GM19239 (cell line): Measurements from ENCODE around the gene SNX27.

Source experiments
- DNase-seq: peaks from one replicate; pipeline ENCODE4 v3.0.0; 2011; ENCODE audit warnings: low spot score; ENCODE audit not compliant: insufficient read length
- FAIRE-seq: peaks from 2 replicates; lab custom pipeline; 2011; peaks lifted over from hg19 to GRCh38; lab: Jason Lieb, UNC

SNX27 gene

DNA sequence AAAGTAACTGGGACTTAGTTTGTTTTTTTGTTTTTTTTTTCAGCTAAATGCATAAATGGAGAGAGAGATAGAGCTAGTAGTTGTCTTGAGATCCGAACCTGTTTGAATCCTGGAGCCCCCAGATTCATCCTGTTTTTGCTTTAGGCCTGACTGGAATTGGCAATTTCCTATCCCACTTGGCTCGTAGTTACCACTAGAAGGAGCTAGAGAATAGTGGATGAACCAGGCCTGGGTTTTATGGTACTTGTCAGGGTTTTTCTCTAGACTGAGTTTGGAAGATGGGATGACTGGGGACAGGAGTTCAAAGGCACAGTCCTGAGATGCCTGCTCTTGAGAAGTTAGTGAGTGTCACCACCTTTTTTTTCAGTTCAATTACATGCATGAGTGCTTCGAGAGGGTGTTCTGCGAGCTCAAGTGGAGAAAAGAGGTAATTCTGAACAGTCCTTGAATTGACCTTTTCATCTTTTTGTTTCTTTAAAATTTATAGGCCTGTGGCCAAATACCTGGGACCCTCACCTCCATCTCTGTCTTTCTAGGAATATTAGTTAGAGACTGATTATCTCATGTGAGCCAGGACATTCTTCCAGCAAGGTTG is 81.3 kb downstream of the SNX27 start:
- FAIRE-seq (no peak), DNase-seq (no peak)

DNA sequence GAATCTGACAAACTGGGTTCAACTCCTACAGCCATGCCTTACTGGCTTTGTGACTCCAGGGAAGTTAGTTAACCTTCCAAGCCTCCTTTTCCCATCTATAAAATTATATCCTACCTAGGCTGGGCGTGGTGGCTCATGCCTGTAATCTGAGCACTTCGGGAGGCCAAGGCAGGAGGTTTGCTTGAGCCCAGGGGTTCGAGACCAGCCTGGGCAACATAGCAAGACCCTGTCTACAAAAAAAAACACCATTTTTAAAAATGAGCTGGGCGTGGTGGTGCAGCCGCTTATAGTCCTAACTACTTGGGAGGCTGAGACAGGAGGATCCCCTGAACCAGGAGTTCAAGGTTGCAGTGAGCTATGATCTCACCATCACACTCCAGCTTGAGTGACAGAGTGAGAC is 89.7 kb downstream of the SNX27 start:
- no peak for FAIRE-seq
- no peak for DNase-seq

DNA sequence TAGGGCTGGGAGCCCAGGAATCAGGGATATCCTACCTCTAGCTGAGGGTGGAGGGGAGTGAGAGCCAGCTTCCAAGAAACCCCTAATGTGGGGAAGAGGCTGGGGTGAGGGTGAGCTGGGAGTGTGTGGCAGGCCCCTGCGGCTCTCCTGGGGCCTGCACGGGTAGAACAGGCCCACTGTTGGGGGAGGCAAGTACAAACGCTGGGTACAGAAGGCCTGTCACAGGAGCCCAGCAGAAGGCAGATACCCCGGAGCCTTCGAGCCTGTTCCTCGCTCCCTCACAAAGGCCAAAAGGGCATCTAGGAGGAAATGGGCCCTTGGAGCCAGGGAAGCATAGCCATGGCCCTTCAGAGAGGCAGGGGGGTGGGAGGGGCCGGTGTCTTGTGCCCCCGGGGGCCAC is 91.1 kb downstream of the SNX27 start:
- DNase-seq (no peak), FAIRE-seq (no peak)

DNA sequence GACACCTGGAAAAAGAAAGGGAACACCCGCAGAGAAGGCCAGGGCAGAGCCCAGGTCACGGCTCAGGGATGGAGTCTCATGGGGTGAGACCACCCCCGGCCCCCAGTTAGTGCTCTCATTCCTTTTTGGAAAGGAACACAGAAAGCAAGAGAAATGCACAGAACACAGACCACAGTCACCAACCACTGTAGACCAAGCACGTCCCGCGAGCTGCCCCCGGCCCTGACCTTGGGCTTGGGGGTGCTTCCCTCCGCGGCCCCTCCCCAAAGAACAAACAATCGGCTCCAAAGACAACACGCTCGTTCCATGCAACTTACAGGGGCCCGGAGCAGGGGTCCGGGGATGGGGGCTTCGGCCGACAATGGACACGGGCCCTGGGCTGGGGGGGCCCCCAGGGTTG is 92.0 kb downstream of the SNX27 start:
- no peak for DNase-seq
- no peak for FAIRE-seq

DNA sequence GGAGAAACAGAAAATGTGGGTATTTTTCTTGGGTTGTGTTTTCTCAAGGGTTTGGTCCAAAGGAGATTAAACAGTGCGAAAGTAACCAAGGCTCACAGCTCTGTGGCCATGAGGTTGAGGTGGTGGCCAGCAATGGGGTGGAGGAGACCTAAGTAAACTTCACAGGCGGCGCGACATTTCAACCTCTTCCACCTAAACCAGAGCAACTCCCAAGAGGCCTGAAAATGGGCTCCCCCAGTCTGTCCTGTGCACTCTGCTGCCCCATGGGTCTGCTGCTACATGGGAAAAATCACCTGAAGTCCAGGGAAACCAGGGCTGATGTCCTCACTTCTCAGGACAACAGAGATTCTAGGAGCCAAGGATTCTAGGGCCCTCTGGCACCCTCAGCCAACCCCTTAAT is 92.4 kb downstream of the SNX27 start:
- DNase-seq (no peak), FAIRE-seq (no peak)

DNA sequence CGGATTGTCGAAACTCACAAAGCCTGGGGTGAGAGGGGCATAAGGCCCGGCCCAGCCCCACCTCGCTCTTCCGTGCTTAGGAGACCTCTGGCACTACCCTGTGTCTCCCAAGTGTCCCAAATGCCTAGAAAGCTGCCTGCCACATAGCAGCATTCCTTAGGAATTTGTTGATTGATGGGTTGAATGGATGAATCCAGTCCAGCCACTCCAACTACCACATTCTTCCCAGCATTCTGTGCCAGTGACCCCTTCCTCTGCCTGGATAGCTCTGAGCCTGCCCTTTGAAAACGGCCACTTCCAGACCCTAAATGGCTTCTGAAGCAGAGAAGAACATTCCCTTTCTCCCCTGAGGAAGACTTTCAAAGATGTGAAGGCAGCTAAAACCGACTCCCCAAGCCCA is 93.3 kb downstream of the SNX27 start:
- no peak for DNase-seq
- no peak for FAIRE-seq

DNA sequence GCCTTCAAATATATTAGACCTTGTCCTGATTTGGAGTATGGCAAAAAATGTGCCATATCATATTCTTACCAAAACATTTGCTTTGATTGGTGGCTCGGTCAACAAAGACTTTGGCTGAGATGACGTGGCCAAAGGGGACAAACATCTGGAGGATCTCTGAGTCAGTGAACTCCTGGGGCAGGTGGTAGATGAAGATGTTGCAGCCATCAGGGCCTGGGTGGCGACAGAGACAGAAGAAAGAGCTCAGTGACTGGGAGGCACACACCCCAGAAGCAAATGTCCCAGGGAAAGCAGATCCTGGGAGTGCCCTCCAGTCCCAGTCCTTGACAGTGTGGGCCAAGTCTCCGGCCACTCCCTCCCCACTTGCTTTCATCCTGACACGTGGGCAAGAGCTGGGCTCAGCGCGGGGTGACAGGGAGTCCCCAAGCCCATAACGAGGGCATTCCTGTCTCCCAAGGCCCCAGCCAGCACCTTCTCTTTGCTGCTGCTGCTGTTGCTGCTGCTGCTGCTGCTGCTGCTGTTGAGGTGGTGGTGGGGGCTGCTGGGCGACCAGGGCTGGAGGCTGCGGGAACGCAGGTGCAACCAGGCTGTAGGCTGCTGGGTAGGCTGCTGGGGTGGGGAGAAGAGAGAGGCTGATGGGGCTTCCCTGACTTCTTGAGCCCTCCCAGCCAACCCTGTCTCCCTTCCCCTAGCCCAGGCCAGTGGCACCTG is 94.1 kb downstream of the SNX27 start:
- FAIRE-seq = no peak
- DNase-seq = no peak

DNA sequence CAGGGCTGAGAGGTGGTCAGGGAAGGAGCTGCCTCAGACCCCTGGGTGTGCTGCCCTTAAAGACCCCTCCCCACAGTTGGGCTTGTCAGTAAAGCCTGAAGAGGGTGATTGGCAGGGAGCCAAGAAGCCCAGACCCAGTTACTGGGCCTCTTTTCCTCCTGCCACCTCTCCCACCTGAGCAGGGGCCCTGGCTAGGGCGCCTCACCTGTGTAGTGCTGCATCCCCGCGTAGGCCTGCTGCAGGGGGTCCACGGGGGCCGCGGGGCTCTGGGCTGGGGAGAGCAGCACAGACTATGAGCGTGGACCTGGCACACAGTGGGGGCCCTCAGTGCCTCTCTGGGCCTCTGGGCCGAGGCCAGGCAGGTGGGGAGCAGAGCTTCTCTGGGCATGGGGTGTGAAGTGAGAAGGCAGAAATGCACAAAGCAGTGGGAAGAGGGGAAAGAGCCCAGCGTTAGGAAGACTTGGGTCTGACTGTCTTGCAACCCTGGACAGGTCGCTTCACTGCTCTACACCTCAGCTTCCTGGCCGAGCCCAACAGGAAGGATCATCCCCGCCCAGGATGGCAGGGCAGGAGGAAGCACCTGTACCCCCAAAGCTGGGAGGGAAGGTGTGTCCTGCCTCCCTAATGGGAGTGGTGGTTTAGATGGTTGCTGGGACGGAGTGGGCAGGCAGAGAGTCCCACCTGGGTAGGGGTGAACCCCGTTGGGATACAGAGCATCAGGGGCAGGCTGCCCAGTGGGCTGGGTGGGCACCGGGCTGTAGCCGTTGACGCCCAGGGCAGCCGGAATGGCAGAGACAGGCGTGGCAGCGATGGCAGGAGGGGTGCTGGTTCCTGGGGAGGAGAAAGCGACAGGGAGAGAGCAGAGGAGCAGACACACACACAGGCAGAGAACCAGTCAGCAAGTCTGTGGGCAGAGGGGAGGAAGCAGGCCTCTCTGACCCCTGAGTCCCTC is 94.9 kb downstream of the SNX27 start:
- no peak for FAIRE-seq
- no peak for DNase-seq

DNA sequence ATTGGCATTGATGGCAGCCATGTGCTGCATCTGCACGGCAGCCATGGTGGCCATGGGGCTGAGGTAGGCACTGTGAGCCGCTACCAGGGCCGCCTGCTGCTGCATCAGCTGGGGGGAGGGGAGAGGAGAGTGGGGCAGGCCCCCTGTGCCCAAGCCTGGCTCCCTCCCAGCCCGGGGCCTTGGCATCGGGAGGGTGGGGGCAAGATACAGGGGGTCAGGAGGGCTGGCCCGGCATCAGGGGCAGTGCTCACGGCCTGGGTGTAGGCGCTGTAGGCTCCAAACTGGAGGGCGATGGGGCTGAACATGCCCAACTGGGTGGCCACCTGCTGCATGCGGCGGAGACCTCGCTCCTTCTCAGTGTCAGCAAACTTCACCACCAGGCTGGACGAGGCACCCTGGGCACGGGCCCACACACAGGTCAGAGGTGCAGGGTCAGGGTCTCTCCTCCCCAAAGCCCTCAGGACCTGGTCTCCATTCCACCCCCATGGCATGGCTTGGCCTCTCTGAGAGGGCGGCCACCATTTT is 95.8 kb downstream of the SNX27 start:
- DNase-seq = no peak
- no peak for FAIRE-seq

DNA sequence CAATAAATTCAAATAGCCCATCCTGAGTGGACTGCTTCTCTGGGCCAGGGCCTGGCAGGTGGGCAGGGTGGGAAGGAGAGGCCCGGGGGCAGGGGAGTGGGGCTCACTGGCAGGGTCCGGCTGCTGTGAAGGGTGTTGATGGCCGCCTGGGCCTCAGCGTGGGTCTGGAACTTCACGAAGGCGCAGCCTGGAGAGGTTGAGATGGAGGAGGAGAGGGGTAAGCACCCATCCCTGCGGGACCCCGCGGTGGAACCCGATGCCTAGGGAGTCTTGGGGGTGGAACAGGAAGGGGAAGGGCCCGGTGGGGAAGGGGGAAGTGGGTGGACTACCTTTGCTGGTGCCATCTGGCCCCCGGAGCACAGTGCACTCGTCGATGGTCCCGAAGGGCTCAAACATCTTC is 97.0 kb downstream of the SNX27 start:
- no peak for DNase-seq
- no peak for FAIRE-seq

DNA sequence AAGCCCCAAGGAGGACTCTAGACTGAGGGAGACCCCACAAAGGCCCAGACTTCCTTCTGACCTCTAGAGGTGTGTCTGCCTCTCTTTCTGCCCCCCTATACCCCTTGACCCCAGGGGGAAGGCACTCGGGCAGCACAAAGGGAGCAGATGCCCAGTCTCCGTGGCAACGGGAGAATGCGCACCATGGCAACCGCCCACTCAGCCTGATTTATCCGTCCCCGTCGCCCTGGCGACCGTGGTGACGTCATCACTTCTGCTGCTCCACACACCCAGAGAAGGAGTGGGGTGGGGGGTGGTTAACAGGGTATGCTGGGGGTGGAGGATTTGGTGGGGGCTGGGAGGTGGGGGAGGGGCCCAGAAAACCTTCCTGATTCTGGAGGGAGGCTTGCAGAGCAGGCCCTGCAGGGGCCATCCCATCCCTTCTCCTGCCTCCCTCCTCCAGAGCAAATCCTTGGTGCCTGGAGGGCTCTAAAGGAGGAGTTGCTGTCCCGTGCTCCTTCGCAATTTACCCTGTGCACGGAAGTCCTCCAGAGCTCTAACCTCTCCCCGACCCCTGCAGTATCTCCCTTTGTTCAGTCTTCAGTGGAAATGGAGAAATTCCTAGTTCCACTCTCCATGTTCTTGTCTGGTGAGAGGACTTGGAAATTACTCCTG is 98.5 kb downstream of the SNX27 start:
- DNase-seq (no peak), FAIRE-seq (no peak)

DNA sequence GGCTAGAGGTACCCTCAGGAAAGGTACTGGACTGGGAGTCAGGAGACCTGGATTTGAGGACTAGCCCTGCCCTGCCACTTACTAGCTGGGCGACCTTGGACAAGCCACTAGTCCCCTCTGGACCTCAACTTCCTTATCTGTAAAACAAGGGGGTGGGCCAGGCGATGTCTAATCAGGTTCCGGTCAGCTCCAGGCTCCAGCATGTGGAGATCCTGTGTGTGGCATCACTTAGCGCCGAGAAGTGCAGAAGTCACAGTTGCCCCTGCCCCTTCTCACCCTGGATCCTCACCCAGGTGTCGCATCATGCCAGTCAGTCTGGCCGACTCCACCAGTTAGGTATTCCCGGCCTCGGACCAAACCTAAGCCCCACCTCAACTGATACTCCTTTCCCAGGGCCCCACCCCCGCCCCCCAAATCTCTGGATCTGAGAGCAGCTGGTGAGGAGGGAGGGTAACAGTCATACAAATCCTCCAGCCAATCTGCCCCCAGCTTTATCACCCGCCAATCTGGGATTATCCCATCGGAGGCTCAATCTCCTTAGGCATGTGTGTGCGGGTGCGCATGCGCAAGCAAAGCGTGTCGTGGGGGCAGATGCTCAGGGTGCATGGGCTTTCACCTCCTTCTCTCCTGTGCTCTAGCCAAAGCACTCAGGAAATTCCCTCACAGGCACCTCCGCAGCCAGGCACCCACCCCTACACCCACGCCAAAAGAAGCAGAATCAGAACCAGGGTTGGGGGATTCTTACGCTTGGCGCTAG is 99.4 kb downstream of the SNX27 start:
- no peak for FAIRE-seq

DNA sequence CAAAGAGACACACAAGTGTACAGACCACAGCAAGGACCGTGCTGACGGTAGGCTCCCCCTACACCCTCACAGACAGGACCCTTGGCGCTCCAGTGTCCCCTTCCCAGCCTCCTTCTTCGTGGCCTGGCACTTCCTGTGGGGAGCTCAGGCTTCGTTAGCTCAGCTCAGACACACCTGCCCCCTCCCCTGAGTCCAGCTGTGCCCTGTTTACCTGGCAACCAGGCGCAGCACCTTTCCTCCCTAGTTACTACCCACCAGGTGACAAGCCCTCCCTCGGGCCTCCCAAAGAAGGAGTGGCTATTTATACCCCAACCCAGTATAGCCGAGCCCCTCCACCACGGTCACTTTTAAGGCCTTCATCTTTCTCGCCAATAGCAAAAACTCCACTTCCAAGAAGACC is 100.1 kb downstream of the SNX27 start:
- no peak for FAIRE-seq
- DNase-seq = no peak

More for the DNA sequence above, 99.4 kb downstream of the SNX27 start:
- no peak for DNase-seq

DNA sequence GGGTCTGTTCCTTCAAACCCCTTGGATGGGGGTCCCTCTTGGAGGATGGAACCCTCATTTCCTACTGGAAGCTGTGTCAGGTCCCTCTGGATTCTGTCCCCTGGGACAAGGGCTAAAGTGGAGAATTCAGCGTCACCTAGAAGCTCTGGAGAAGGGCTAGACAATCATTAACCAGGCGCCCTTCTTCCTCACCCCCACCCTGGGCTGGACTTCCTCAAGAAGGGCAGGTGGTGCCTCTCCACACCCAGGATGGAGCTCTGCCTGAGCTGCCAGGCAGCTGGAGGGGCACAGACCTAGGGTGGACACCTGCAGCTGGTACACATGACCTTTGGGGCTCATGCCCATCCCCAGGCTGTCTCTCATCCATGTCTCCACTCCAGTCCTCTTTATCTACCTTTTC is 101.2 kb downstream of the SNX27 start:
- FAIRE-seq (no peak), DNase-seq (no peak)

DNA sequence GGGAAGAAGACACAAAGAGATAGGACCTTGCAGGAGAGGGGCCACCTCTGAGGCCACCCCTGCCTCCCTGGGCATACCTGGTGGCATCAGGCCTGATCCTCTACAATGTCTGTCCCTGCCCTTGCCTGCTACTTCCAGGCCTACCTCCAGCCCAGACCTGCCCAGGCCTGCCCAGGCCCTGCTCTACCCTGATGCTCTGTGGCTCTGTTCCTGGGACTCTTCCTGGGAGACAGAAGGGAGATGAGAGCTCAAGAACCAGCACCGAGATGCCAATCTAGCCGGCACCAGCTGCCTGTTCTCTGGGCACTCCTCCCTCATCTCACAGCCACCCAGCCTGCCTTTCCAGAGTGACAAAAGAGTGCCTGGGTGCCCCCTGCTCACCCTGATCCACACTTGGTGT is 102.0 kb downstream of the SNX27 start:
- FAIRE-seq (no peak), DNase-seq (no peak)

DNA sequence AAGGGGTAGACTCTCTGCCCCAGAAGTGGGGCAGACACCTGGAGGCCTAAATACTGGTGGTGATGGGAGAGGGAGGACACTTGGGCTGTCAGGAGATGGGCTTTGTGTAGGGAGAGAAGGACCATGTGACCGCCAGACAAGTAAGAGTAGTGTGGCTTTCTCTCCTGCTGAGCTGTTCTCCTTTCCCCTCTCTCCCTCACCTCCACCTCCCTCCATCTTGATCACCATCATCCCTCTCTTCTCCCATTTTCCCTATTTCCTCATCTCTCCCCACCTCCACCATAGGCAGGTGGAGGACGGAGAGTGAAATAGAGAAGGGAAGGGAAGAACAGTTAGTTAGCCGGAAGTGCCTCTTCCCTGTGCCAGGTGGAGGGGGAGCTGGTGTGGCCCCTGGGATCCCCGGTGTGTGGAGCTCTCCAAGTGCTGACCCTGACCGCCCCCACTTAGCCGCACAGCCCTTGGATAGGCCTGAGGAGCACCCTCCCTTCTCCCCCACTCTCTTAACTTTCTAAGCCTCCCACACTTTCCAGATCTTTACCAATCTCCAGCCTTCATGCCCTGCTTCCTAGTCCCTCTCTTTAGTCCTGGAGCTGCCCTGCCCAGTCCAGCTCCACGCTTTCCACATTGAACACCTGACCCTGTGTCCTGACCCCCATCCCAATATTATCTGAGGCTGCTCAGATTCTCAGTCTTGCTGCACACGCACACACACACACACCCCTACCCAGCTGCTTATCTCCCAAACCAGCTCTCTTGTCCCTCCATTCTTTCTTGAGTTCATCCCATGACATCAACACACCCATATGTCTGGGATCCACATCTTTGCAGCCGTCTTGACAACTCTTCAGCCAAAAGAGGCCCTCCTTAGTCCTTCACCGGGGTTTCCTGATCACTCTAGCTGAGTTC is 103.2 kb downstream of the SNX27 start:
- DNase-seq (no peak), FAIRE-seq (no peak)

DNA sequence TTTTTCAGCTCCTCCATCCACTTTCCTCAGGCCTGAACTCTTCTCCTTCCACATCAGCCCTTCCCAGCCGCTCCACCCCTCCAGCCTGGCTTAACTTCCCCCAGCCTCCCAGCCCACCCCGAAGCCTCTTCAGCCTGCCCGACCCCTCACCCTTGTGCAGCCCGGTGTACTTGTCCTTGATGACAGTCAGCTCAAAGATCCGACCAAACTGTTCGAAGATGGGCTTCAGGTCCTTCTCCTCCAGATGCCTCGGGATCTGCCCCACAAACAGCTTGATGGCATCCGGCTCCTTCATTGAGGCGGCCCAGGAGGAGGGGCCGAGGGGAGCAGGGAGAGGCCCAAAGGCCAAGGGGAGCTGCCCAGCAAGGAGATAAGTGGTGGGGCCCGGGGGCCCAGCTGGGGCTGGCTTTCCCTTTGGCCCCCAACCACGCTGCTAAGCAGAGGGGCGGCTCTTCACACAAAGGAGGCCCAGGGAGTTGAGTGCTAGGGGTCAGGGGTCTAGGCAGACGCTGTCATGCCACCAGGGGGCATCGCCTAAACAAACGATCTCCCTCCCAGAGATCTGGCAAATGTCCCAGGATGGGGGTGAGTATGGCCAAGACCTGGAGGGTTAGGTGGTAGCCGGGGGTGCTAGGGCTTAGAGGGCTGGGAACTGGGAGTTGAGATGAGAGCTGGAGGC is 104.0 kb downstream of the SNX27 start:
- FAIRE-seq (no peak), DNase-seq (no peak)

DNA sequence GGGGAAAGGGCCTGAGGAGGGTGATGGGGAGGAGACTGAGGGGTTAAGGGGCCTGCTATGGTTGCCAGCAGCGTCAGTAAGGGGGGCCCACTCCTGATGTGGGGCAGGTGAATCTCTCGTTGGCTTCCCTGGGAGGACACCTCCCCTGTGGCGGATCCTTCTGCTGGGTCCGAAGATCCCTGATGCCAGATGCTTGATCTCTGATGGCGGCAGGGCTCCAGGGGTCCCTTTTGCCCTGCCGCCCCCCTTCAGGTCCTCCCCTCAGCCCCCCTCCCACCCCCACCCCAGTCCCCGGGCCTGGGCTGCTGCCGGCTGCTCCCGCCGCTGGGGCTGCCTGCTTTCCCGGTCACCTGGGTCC is 104.5 kb downstream of the SNX27 start:
- FAIRE-seq = no peak
- DNase-seq = no peak
